ENCODE results near the gene AP1S3.

DNA sequence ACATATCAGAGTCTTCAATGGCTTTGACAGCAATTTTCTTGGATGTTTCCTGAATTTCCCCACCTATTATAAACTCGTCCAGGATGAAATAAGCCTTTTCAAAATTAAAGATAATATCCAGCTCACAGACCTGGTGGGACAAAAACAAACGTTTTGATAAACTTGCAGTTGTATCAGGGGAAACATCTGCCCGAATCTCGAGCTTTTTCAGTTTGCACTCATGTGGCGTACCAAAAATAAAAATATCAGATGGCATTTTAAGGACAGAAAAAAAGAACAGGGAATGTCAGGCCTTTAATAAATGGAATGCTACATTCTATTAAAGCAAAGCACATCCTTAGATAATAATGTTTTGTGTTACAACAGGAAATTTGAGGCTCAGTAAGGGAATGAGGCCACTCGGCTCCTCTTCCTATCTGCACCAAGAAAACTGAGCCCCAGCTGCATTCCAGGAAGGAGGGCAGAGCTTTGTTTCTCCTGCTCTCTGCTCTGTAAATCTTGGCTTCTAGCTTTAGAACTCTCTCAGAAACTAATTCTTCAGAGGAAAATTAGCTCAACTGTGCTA, 72.1 kb downstream of the AP1S3 start:
- TF ChIP-seq, protein P1, sequence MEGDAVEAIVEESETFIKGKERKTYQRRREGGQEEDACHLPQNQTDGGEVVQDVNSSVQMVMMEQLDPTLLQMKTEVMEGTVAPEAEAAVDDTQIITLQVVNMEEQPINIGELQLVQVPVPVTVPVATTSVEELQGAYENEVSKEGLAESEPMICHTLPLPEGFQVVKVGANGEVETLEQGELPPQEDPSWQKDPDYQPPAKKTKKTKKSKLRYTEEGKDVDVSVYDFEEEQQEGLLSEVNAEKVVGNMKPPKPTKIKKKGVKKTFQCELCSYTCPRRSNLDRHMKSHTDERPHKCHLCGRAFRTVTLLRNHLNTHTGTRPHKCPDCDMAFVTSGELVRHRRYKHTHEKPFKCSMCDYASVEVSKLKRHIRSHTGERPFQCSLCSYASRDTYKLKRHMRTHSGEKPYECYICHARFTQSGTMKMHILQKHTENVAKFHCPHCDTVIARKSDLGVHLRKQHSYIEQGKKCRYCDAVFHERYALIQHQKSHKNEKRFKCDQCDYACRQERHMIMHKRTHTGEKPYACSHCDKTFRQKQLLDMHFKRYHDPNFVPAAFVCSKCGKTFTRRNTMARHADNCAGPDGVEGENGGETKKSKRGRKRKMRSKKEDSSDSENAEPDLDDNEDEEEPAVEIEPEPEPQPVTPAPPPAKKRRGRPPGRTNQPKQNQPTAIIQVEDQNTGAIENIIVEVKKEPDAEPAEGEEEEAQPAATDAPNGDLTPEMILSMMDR (IDR thresholded peaks at IDR 0.05 in 2 of 3, conservative IDR thresholded peaks at IDR 0.05 in 1 of 3; ENCODE audit: borderline replicate concordance in 1 of 3, insufficient read depth in 1 of 3, low read depth in 2 of 3, low read length in 2 of 3), result no peak
- TF ChIP-seq POLR2AphosphoS5 (IDR thresholded peaks at IDR 0.05; ENCODE audit: low read depth, low read length) (no peak), SIN3A (IDR thresholded peaks at IDR 0.05; ENCODE audit: low read depth) (no peak), POLR2A (IDR thresholded peaks at IDR 0.05; ENCODE audit: borderline replicate concordance, extremely low read depth, insufficient read depth, insufficient read length) (no peak), EZH2 (IDR thresholded peaks at IDR 0.05) (no peak), EZH2phosphoT487 (IDR thresholded peaks at IDR 0.05; ENCODE audit: borderline replicate concordance) (no peak), TCF7L2 (IDR thresholded peaks at IDR 0.05; ENCODE audit: borderline replicate concordance, extremely low read depth, insufficient read depth, insufficient read length) (no peak), ZNF274 (IDR thresholded peaks at IDR 0.05; ENCODE audit: low read depth, low read length) (no peak), RAD21 (IDR thresholded peaks at IDR 0.05; ENCODE audit: low read depth) (no peak)
- TF ChIP-seq, protein P2, sequence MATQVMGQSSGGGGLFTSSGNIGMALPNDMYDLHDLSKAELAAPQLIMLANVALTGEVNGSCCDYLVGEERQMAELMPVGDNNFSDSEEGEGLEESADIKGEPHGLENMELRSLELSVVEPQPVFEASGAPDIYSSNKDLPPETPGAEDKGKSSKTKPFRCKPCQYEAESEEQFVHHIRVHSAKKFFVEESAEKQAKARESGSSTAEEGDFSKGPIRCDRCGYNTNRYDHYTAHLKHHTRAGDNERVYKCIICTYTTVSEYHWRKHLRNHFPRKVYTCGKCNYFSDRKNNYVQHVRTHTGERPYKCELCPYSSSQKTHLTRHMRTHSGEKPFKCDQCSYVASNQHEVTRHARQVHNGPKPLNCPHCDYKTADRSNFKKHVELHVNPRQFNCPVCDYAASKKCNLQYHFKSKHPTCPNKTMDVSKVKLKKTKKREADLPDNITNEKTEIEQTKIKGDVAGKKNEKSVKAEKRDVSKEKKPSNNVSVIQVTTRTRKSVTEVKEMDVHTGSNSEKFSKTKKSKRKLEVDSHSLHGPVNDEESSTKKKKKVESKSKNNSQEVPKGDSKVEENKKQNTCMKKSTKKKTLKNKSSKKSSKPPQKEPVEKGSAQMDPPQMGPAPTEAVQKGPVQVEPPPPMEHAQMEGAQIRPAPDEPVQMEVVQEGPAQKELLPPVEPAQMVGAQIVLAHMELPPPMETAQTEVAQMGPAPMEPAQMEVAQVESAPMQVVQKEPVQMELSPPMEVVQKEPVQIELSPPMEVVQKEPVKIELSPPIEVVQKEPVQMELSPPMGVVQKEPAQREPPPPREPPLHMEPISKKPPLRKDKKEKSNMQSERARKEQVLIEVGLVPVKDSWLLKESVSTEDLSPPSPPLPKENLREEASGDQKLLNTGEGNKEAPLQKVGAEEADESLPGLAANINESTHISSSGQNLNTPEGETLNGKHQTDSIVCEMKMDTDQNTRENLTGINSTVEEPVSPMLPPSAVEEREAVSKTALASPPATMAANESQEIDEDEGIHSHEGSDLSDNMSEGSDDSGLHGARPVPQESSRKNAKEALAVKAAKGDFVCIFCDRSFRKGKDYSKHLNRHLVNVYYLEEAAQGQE (IDR thresholded peaks at IDR 0.05; ENCODE audit: low read depth), result no peak
